Neural progenitor cell (in vitro differentiated cells): ENCODE measurements around the gene PTGR2. TPM values are rescaled to one million over a fixed set of nuclear protein-coding genes. Genes with fewer than 3 reads are reported as not detected.

Experiments used
- DNase-seq: peaks from one replicate; pipeline ENCODE4 v3.0.0-alpha.2; 2016; ENCODE audit warnings: low spot score
- H2AFZ ChIP-seq: fragments of 200-600 bp; sonication (generic); replicated peaks from 2 replicates; pipeline ENCODE4 v1.6.1; 2016; ENCODE audit warnings: antibody characterized with exemption
- H3F3A ChIP-seq: fragments of 200-600 bp; sonication (generic); 2 replicates; pipeline ENCODE4 v1.6.1; 2016; ENCODE audit warnings: antibody characterized with exemption, low read depth
- H3K27ac ChIP-seq: fragments of 200-600 bp; sonication (generic); 2 replicates; pipeline ENCODE4 v1.5.1; 2016; ENCODE audit warnings: mild to moderate bottlenecking
- H3K27me3 ChIP-seq: fragments of 200-600 bp; sonication (generic); 2 replicates; pipeline ENCODE4 v1.6.1; 2016; ENCODE audit warnings: mild to moderate bottlenecking, moderate library complexity
- H3K36me3 ChIP-seq: fragments of 200-600 bp; sonication (generic); 2 replicates; pipeline ENCODE4 v1.5.1; 2016
- H3K4me1 ChIP-seq: fragments of 200-600 bp; sonication (generic); 2 replicates; pipeline ENCODE4 v1.6.1; 2016; ENCODE audit warnings: mixed run types
- H3K4me2 ChIP-seq: fragments of 200-600 bp; sonication (generic); 2 replicates; pipeline ENCODE4 v1.6.1; 2016
- H3K4me3 ChIP-seq: fragments of 200-600 bp; sonication (generic); 2 replicates; pipeline ENCODE4 v1.5.1; 2016
- H3K79me2 ChIP-seq: fragments of 200-600 bp; sonication (generic); 2 replicates; pipeline ENCODE4 v1.6.1; 2016; ENCODE audit warnings: low read depth
- H3K9ac ChIP-seq: fragments of 200-600 bp; sonication (generic); 2 replicates; pipeline ENCODE4 v1.6.1; 2016
- H3K9me3 ChIP-seq: fragments of 200-600 bp; sonication (generic); 2 replicates; pipeline ENCODE4 v1.5.1; 2016; ENCODE audit warnings: low read depth
- H4K20me1 ChIP-seq: fragments of 200-600 bp; sonication (generic); 2 replicates; pipeline ENCODE4 v1.6.1; 2016; ENCODE audit warnings: low read depth
- H3K27ac Mint-ChIP-seq: 3 replicates; pipeline ENCODE4 v1.8.0; 2021; ENCODE audit warnings: mixed read lengths
- H3K27me3 Mint-ChIP-seq: 2 replicates; pipeline ENCODE4 v1.8.0; 2022; ENCODE audit warnings: low read depth, mild to moderate bottlenecking, inconsistent platforms, moderate library complexity, mixed read lengths; ENCODE audit not compliant: insufficient read depth
- H3K36me3 Mint-ChIP-seq: 3 replicates; pipeline ENCODE4 v1.8.0; 2021; ENCODE audit warnings: mixed read lengths
- H3K4me1 Mint-ChIP-seq: 3 replicates; pipeline ENCODE4 v1.8.0; 2021; ENCODE audit warnings: mixed read lengths
- H3K4me3 Mint-ChIP-seq: 3 replicates; pipeline ENCODE4 v1.8.0; 2021; ENCODE audit warnings: mild to moderate bottlenecking, moderate library complexity, mixed read lengths
- H3K9me3 Mint-ChIP-seq: 3 replicates; pipeline ENCODE4 v1.8.0; 2020; ENCODE audit warnings: mixed read lengths
- CTCF ChIP-seq: fragments of 200-600 bp; sonication (generic); IDR thresholded peaks from 2 replicates; pipeline ENCODE4 v1.5.1; 2017; ENCODE audit warnings: antibody characterized with exemption, mild to moderate bottlenecking
- EZH2 ChIP-seq: fragments of 200-600 bp; sonication (generic); IDR thresholded peaks from 2 replicates; pipeline ENCODE4 v1.6.1; 2017; ENCODE audit warnings: antibody characterized with exemption, mild to moderate bottlenecking, moderate library complexity
- EZH2phosphoT487 ChIP-seq: fragments of 200-600 bp; sonication (generic); IDR thresholded peaks from 2 replicates; pipeline ENCODE4 v1.6.1; 2017; ENCODE audit warnings: antibody characterized with exemption
- total RNA-seq: library from RNA; depleted of rRNA; stranded (reverse); fragments of >200 nt; gene quantifications from 2 replicates; pipeline ENCODE4 v1.2.3, GENCODE V29; 2015; ENCODE audit warnings: low replicate concordance

PTGR2 gene
- total RNA-seq, 1 donor from 2014 or later = 87.2 TPM

- DNase-seq = no peak
- Mint-ChIP-seq H3K27ac (no peak overlapping the region), H3K36me3 (no peaks in the 10 kb centered on the region), H3K4me3 (no peak overlapping the region), H3K9me3 (peaks cover 2% of the 10 kb centered on the region), H3K27me3 (peaks cover 2% of the 10 kb centered on the region), H3K4me1 (peaks cover 7% of the 10 kb centered on the region)
- H3K9ac ChIP-seq = no peak overlapping the region
- no peak overlapping the region for H3K27ac ChIP-seq
- no peaks in the 10 kb centered on the region for H3K27me3 ChIP-seq
- no peak overlapping the region for H3K4me2 ChIP-seq
- TF ChIP-seq EZH2phosphoT487 (no peak), EZH2 (no peak), CTCF (no peak)
- H2AFZ ChIP-seq = no peak overlapping the region
- H3K9me3 ChIP-seq = no peaks in the 10 kb centered on the region
- no peak overlapping the region for H3K4me3 ChIP-seq
- no peaks in the 10 kb centered on the region for H3K36me3 ChIP-seq
- no peaks in the 10 kb centered on the region for H4K20me1 ChIP-seq
- H3K79me2 ChIP-seq = no peaks in the 10 kb centered on the region
- H3F3A ChIP-seq = no peaks in the 10 kb centered on the region
- peaks cover under 1% of the 10 kb centered on the region for H3K4me1 ChIP-seq
Measured at GRCh38 chr14:73842201-73842600, 9.4 kb upstream of the PTGR2 start.

- no peaks in the 10 kb centered on the region for H3K36me3 Mint-ChIP-seq
Measured at GRCh38 chr14:73842851-73843250, 8.8 kb upstream of the PTGR2 start.

GRCh38 chr14:73843296-73843695, 8.3 kb upstream of the PTGR2 start:
- Histone ChIP-seq H3F3A (no peaks in the 10 kb centered on the region), H3K4me2 (no peak overlapping the region), H3K9me3 (no peaks in the 10 kb centered on the region), H2AFZ (no peak overlapping the region), H3K4me3 (no peak overlapping the region), H3K27me3 (no peaks in the 10 kb centered on the region), H3K9ac (no peak overlapping the region), H3K4me1 (no peaks in the 10 kb centered on the region), H4K20me1 (no peaks in the 10 kb centered on the region), H3K27ac (no peak overlapping the region), H3K36me3 (no peaks in the 10 kb centered on the region), H3K79me2 (no peaks in the 10 kb centered on the region)
- TF ChIP-seq EZH2 (no peak), EZH2phosphoT487 (no peak), CTCF (no peak)
- no peak overlapping the region for H3K27ac Mint-ChIP-seq
- no peak for DNase-seq
- H3K9me3 Mint-ChIP-seq = peaks cover 2% of the 10 kb centered on the region
- H3K4me3 Mint-ChIP-seq = no peak overlapping the region
- H3K27me3 Mint-ChIP-seq = peaks cover 2% of the 10 kb centered on the region
- H3K4me1 Mint-ChIP-seq = peaks cover 3% of the 10 kb centered on the region
- H3K36me3 Mint-ChIP-seq = no peaks in the 10 kb centered on the region

More at GRCh38 chr14:73842851-73843250, 8.8 kb upstream of the PTGR2 start:
- H3K27ac Mint-ChIP-seq = no peak overlapping the region
- TF ChIP-seq EZH2phosphoT487 (no peak), EZH2 (no peak), CTCF (no peak)
- no peaks in the 10 kb centered on the region for H3K9me3 ChIP-seq
- no peak overlapping the region for H3K4me2 ChIP-seq
- H3K27ac ChIP-seq = no peak overlapping the region
- no peaks in the 10 kb centered on the region for H3F3A ChIP-seq
- no peaks in the 10 kb centered on the region for H4K20me1 ChIP-seq
- H3K4me1 Mint-ChIP-seq = peaks cover 3% of the 10 kb centered on the region
- peaks cover 2% of the 10 kb centered on the region for H3K9me3 Mint-ChIP-seq
- no peak overlapping the region for H3K4me3 ChIP-seq
- no peaks in the 10 kb centered on the region for H3K27me3 ChIP-seq
- no peak overlapping the region for H2AFZ ChIP-seq
- no peak overlapping the region for H3K4me3 Mint-ChIP-seq
- no peaks in the 10 kb centered on the region for H3K36me3 ChIP-seq
- peaks cover 2% of the 10 kb centered on the region for H3K27me3 Mint-ChIP-seq
- DNase-seq = no peak
- H3K9ac ChIP-seq = no peak overlapping the region
- H3K79me2 ChIP-seq = no peaks in the 10 kb centered on the region
- no peaks in the 10 kb centered on the region for H3K4me1 ChIP-seq
